Measurements from ENCODE around the gene STX18. TPM values are rescaled to one million over a fixed set of nuclear protein-coding genes. Genes with fewer than 3 reads are reported as not detected.

STX18 gene
- total RNA-seq, 1 experiment from 2014 or later: 20.9 TPM

GRCh38 chr4:4559596-4559995 is 17.7 kb upstream of the STX18 start:
- H2AFZ ChIP-seq (ENCODE audit: low read length): no peak overlapping the region
- H3K23me2 ChIP-seq (ENCODE audit: insufficient read length, low read depth, low read length, poor library complexity, severe bottlenecking): no peaks in the 10 kb centered on the region
- no peaks in the 10 kb centered on the region for H3K27me3 ChIP-seq (ENCODE audit: insufficient read depth, low read length)
- H3K27ac ChIP-seq (ENCODE audit: insufficient read length, low read depth, low read length): no peak overlapping the region
- Mint-ChIP-seq H3K36me3 (ENCODE audit: insufficient read depth in 1 of 3, low read depth in 3 of 3) (peaks cover 4 to 23% (median 7%) of the 10 kb centered on the region in 3 experiments; a peak in 5 of 7 replicates), H3K9me3 (no peaks in the 10 kb centered on the region), H3K27ac (no peak overlapping the region), H3K4me3 (no peak overlapping the region), H3K4me1 (peaks cover 0 to 9% of the 10 kb centered on the region in 2 experiments; a peak in 2 of 4 replicates), H3K27me3 (ENCODE audit: low read depth) (peaks cover 2% of the 10 kb centered on the region; the same call in 1 of the 2 replicates)
- no peak overlapping the region for H3T11ph ChIP-seq (ENCODE audit: low read length)
- H3K14ac ChIP-seq (ENCODE audit: insufficient read depth, low read length): no peak overlapping the region
- H2BK12ac ChIP-seq (ENCODE audit: insufficient read length, low read depth, low read length): no peak overlapping the region
- H3K9ac ChIP-seq (ENCODE audit: extremely low read depth, insufficient read length, low read length): no peak overlapping the region
- no peaks in the 10 kb centered on the region for H4K20me1 ChIP-seq (ENCODE audit: control insufficient read depth, insufficient read depth, insufficient read length)
- H4K91ac ChIP-seq (ENCODE audit: insufficient read length, low read depth, low read length): no peak overlapping the region
- H2BK120ac ChIP-seq (ENCODE audit: low read depth, low read length, poor library complexity, severe bottlenecking): no peak overlapping the region
- no peak overlapping the region for H3K4ac ChIP-seq (ENCODE audit: low read depth, low read length)
- WGBS (ENCODE audit: extremely low coverage, insufficient read length, low lambda C conversion rate): no CpG with 5 or more reads among the region's 6 CpGs
- no peak overlapping the region for H4K5ac ChIP-seq (ENCODE audit: insufficient read length, low read depth, low read length)
- H2BK20ac ChIP-seq (ENCODE audit: low read depth, low read length, poor library complexity, severe bottlenecking): no peak overlapping the region
- no peak for TF ChIP-seq CTCF (conservative IDR thresholded peaks at IDR 0.05)
- H3K23ac ChIP-seq (ENCODE audit: insufficient read length, low read depth, low read length): no peak overlapping the region
- no peak for DNase-seq
- H3K4me2 ChIP-seq (ENCODE audit: insufficient read depth, insufficient read length, low read length): no peak overlapping the region
- no peak overlapping the region for H3K56ac ChIP-seq (ENCODE audit: insufficient read length, low read depth, low read length)
- no peak overlapping the region for H2AK5ac ChIP-seq (ENCODE audit: insufficient read length, low read length)
- H3K4me1 ChIP-seq (ENCODE audit: insufficient read depth, low read length): peaks cover 4% of the 10 kb centered on the region; the same call in 1 of the 2 replicates
- no peak overlapping the region for H3K18ac ChIP-seq (ENCODE audit: insufficient read length, low read depth, low read length)
- H3K9me3 ChIP-seq (ENCODE audit: control insufficient read depth, low read depth, low read length): no peaks in the 10 kb centered on the region
- H3K79me1 ChIP-seq (ENCODE audit: insufficient read depth, low read depth, low read length, poor library complexity, severe bottlenecking): no peaks in the 10 kb centered on the region
- no peaks in the 10 kb centered on the region for H3K79me2 ChIP-seq (ENCODE audit: insufficient read depth, low read length)
- no peak overlapping the region for H2BK15ac ChIP-seq (ENCODE audit: low read depth, low read length)
- no peak overlapping the region for H4K8ac ChIP-seq (replicated peaks; ENCODE audit: insufficient read length, low read depth, low read length)
- H2BK5ac ChIP-seq (ENCODE audit: insufficient read length, low read length): no peak overlapping the region
